Measurements from ENCODE around the gene CACNA1C.

Gene CACNA1C

DNA sequence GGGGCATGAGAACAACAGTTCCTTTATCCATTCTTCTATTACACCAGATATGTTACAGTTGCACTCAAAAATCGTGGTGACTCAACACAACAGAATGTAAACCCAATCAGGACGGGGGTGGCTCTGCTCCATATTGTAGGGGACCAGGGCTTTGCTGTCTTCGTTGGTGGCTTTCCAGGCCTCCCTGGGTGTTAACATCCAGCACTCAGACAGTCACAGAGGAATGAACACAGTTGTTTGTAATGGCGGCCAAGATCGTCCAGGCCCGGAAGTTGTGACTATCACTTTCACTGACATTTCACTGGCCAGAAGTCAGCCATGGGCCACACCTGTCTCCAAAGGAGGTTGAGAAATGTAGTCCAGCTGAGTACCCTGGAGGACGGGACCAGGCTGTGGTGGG, 204.1 kb downstream of the CACNA1C start:
- TF ChIP-seq CTCF (conservative IDR thresholded peaks at IDR 0.05; ENCODE audit: low read depth, low read length), result no peak
- H3K4me3 ChIP-seq (ENCODE audit: low read depth, low read length), result no peak overlapping the region
- peak; percentile 59 for DNase-seq (ENCODE audit: low read depth)

GRCh38 chr12:2258025-2258424, 205.2 kb downstream of the CACNA1C start:
- no peak for TF ChIP-seq CTCF (conservative IDR thresholded peaks at IDR 0.05; ENCODE audit: low read depth, low read length)
- peak; percentile 72 for DNase-seq (ENCODE audit: low read depth)
- H3K4me3 ChIP-seq (ENCODE audit: low read depth, low read length), result no peak overlapping the region

GRCh38 chr12:2259369-2259768, 206.6 kb downstream of the CACNA1C start:
- no peak for TF ChIP-seq CTCF (conservative IDR thresholded peaks at IDR 0.05; ENCODE audit: low read depth, low read length)
- H3K4me3 ChIP-seq (ENCODE audit: low read depth, low read length), result no peak overlapping the region
- DNase-seq (ENCODE audit: low read depth), result peak; percentile 47

DNA sequence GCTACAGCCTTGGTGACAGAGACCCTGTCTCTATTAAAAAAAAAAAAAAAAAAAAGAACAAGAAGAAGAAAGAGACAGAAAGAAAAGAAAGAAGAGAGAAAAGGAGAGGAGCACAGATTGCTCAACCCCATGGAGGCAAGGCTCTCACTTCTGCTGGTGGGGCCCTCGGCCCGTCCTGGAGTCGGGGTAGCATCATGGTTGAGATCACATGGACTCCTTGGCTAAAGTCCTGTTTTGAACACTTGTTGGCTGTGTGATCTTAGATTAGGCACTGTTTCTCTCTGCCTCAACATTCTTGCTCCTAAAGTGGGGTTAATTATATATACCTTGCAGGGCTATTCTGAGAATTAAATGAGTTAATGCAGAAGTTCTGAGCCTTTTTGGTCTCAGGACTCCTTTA, 207.7 kb downstream of the CACNA1C start:
- TF ChIP-seq CTCF (conservative IDR thresholded peaks at IDR 0.05; ENCODE audit: low read depth, low read length), result no peak
- DNase-seq (ENCODE audit: low read depth), result no peak
- H3K4me3 ChIP-seq (ENCODE audit: low read depth, low read length), result no peak overlapping the region

GRCh38 chr12:2261708-2262107, 208.9 kb downstream of the CACNA1C start:
- TF ChIP-seq CTCF (conservative IDR thresholded peaks at IDR 0.05; ENCODE audit: low read depth, low read length), result no peak
- DNase-seq (ENCODE audit: low read depth), result no peak
- H3K4me3 ChIP-seq (ENCODE audit: low read depth, low read length), result no peak overlapping the region

GRCh38 chr12:2262449-2262848, 209.7 kb downstream of the CACNA1C start:
- no peak for TF ChIP-seq CTCF (conservative IDR thresholded peaks at IDR 0.05; ENCODE audit: low read depth, low read length)
- DNase-seq (ENCODE audit: low read depth), result no peak

GRCh38 chr12:2263901-2264300, 211.1 kb downstream of the CACNA1C start:
- no peak for TF ChIP-seq CTCF (conservative IDR thresholded peaks at IDR 0.05; ENCODE audit: low read depth, low read length)
- no peak overlapping the region for H3K4me3 ChIP-seq (ENCODE audit: low read depth, low read length)
- DNase-seq (ENCODE audit: low read depth), result no peak

More at GRCh38 chr12:2262449-2262848, 209.7 kb downstream of the CACNA1C start:
- no peak overlapping the region for H3K4me3 ChIP-seq (ENCODE audit: low read depth, low read length)

Data from choroid plexus epithelial cell (primary cell).